PC-3 (cell line): ENCODE measurements around the gene ENAH.

Experiments used
- EZH2phosphoT487 ChIP-seq: fragments of 300-600 bp; sonication (generic); IDR thresholded peaks from 2 replicates; pipeline ENCODE4 v1.6.1; 2018; ENCODE audit warnings: mild to moderate bottlenecking, antibody characterized with exemption, low read length, borderline replicate concordance
- TF ChIP-seq, protein P1 (sequence below): fragments of 300-600 bp; sonication (generic); conservative IDR thresholded peaks from 2 replicates; pipeline ENCODE4 v1.5.1; 2017; ENCODE audit warnings: antibody characterized with exemption, low read depth, mild to moderate bottlenecking, low read length

DNA sequence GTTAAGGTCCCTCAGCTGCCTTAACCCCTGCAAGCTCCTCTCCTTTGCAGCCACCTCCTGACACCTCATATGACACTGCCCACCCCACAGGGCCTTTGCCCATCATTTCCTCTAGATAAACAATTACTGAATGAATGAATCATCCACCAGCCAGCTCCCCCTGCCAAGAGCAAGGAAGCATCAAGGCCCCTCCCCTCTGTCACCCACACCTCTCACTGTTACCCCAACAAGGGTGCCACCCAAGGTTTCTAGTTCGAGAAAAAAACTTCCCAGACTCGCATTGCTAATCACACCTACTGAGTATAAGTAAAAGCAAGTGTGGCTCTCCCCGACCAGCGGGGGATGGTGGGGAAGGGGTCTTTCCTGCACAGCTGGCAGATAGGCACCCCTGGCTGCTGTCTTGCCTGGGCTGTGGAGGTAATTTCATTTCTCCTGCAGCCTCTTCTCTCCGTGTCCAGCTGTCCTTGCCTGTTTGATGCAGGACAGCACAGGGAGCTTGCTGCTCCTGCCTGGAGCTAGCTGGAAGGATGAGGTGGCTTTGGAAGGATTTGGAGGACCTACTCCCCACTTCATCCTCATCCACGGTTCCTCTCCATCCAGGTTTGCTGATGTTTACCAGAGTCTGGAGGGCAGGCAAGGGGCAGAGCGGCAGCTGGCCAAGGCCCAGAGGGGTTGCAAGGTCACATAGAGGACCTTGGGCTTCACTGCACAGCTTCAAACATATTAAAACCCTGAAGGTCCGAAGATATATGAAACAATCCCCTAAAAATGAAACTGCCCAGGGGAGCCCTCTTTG, 192.0 kb downstream of the ENAH start:
- TF ChIP-seq, protein P1, sequence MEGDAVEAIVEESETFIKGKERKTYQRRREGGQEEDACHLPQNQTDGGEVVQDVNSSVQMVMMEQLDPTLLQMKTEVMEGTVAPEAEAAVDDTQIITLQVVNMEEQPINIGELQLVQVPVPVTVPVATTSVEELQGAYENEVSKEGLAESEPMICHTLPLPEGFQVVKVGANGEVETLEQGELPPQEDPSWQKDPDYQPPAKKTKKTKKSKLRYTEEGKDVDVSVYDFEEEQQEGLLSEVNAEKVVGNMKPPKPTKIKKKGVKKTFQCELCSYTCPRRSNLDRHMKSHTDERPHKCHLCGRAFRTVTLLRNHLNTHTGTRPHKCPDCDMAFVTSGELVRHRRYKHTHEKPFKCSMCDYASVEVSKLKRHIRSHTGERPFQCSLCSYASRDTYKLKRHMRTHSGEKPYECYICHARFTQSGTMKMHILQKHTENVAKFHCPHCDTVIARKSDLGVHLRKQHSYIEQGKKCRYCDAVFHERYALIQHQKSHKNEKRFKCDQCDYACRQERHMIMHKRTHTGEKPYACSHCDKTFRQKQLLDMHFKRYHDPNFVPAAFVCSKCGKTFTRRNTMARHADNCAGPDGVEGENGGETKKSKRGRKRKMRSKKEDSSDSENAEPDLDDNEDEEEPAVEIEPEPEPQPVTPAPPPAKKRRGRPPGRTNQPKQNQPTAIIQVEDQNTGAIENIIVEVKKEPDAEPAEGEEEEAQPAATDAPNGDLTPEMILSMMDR, result no peak
- TF ChIP-seq EZH2phosphoT487, result no peak
